ENCODE measurements around the gene SSTR5. TPM values are rescaled to one million over a fixed set of nuclear protein-coding genes. Genes with fewer than 3 reads are reported as not detected.

Gene SSTR5
- total RNA-seq, 1 donor from 2014 or later = not detected

GRCh38 chr16:1073566-1074378, 1.2 kb downstream of the SSTR5 start:
- no peak for TF ChIP-seq CTCF (IDR thresholded peaks at IDR 0.05)
- no peak overlapping the region for H3K4me3 ChIP-seq
- no peaks in the 10 kb centered on the region for H3K36me3 ChIP-seq
- H3K27me3 ChIP-seq = peaks cover 56% of the 10 kb centered on the region
- intact Hi-C loops (cut with DNase I) = no loop called here
- no peaks in the 10 kb centered on the region for H3K9me3 ChIP-seq
- H3K27ac ChIP-seq = no peak overlapping the region
- DNase-seq (no peak), ATAC-seq (no peak)
- no peaks in the 10 kb centered on the region for H3K4me1 ChIP-seq

- ATAC-seq = no peak
These were observed 1.8 kb downstream of the SSTR5 start for GRCh38 chr16:1074379-1074649.

GRCh38 chr16:1075546-1075945, 3.0 kb downstream of the SSTR5 start:
- DNase-seq (no peak), ATAC-seq (no peak)
- no peak for TF ChIP-seq CTCF (IDR thresholded peaks at IDR 0.05)
- Histone ChIP-seq H3K4me3 (no peak overlapping the region), H3K4me1 (no peaks in the 10 kb centered on the region), H3K36me3 (no peaks in the 10 kb centered on the region), H3K27ac (no peak overlapping the region), H3K27me3 (peaks cover 50% of the 10 kb centered on the region), H3K9me3 (no peaks in the 10 kb centered on the region)
- intact Hi-C loops (cut with DNase I) = no loop called here

More at GRCh38 chr16:1074379-1074649, 1.8 kb downstream of the SSTR5 start:
- no peak for TF ChIP-seq CTCF (IDR thresholded peaks at IDR 0.05)
- no peaks in the 10 kb centered on the region for H3K4me1 ChIP-seq
- intact Hi-C loops (cut with DNase I) = no loop called here
- no peaks in the 10 kb centered on the region for H3K36me3 ChIP-seq
- no peaks in the 10 kb centered on the region for H3K9me3 ChIP-seq
- H3K4me3 ChIP-seq = no peak overlapping the region
- H3K27me3 ChIP-seq = peaks cover 52% of the 10 kb centered on the region
- no peak overlapping the region for H3K27ac ChIP-seq
- no peak for DNase-seq

GRCh38 chr16:1076801-1077576, 4.4 kb downstream of the SSTR5 start:
- Histone ChIP-seq H3K4me3 (no peak overlapping the region), H3K27ac (no peak overlapping the region), H3K36me3 (no peaks in the 10 kb centered on the region), H3K4me1 (no peaks in the 10 kb centered on the region), H3K27me3 (peaks cover 50% of the 10 kb centered on the region), H3K9me3 (no peaks in the 10 kb centered on the region)
- TF ChIP-seq CTCF (IDR thresholded peaks at IDR 0.05) = no peak
- intact Hi-C loops (cut with DNase I) = no loop called here
- no peak for ATAC-seq
- no peak for DNase-seq

- Histone ChIP-seq H3K4me1 (no peaks in the 10 kb centered on the region), H3K27ac (no peak overlapping the region), H3K36me3 (no peaks in the 10 kb centered on the region), H3K27me3 (peaks cover 50% of the 10 kb centered on the region), H3K9me3 (no peaks in the 10 kb centered on the region), H3K4me3 (no peak overlapping the region)
- no peak for TF ChIP-seq CTCF (IDR thresholded peaks at IDR 0.05)
- ATAC-seq (no peak), DNase-seq (no peak)
- intact Hi-C loops (cut with DNase I) = no loop called here
These were observed 5.5 kb downstream of the SSTR5 start for GRCh38 chr16:1077877-1078578.
